Astrocyte of the cerebellum (primary cell): Measurements from ENCODE around the gene NHS.
"Not testable (repeated sequence)": the region's sequence is repeated elsewhere in the genome, so short reads cannot be mapped to it uniquely, and the experiment has no call there.

Experiments
- DNase-seq: peaks from one replicate; pipeline ENCODE4 v3.0.0-alpha.2; 2011; ENCODE audit warnings: low read depth
- H3K4me3 ChIP-seq: 2 replicates; pipeline ENCODE4 v1.5.1; 2011; ENCODE audit warnings: mild to moderate bottlenecking, low read depth, low read length, moderate library complexity
- CTCF ChIP-seq: IDR thresholded peaks from 2 replicates; pipeline ENCODE4 v1.5.1; 2012; ENCODE audit warnings: low read length, low read depth, moderate library complexity, mild to moderate bottlenecking; ENCODE audit errors: missing control alignments
- in situ Hi-C: cut with HindIII; loops from 2 replicates; pipeline ENCODE4 v1.10.0; 2017; ENCODE audit warnings: low sequenced_read_pairs

The NHS gene

GRCh38 chrX:17438221-17438620 is 63.2 kb downstream of the NHS start:
- TF ChIP-seq CTCF = no peak
- no peak overlapping the region for H3K4me3 ChIP-seq
- in situ Hi-C loops = no loop called here

GRCh38 chrX:17440258-17440657 is 65.3 kb downstream of the NHS start:
- no peak for TF ChIP-seq CTCF
- H3K4me3 ChIP-seq = no peak overlapping the region
- no peak for DNase-seq
- in situ Hi-C loops = no loop called here

More at GRCh38 chrX:17438221-17438620, 63.2 kb downstream of the NHS start:
- DNase-seq = no peak

- in situ Hi-C loops = no loop called here
- no peak overlapping the region for H3K4me3 ChIP-seq
- no peak for TF ChIP-seq CTCF
- DNase-seq = no peak
These were observed 65.8 kb downstream of the NHS start for GRCh38 chrX:17440836-17441235.

- H3K4me3 ChIP-seq = no peak overlapping the region
- no peak for TF ChIP-seq CTCF
- in situ Hi-C loops = no loop called here
- no peak for DNase-seq
These were observed 67.0 kb downstream of the NHS start for GRCh38 chrX:17441965-17442364.

GRCh38 chrX:17442898-17443297 is 67.9 kb downstream of the NHS start:
- H3K4me3 ChIP-seq = no peak overlapping the region
- DNase-seq = no peak
- in situ Hi-C loops = no loop called here
- TF ChIP-seq CTCF = no peak

- no peak for TF ChIP-seq CTCF
- DNase-seq = no peak
- in situ Hi-C loops = no loop called here
- no peak overlapping the region for H3K4me3 ChIP-seq
These were observed 68.6 kb downstream of the NHS start for GRCh38 chrX:17443556-17443955.

GRCh38 chrX:17446269-17446668 is 71.3 kb downstream of the NHS start:
- DNase-seq, H3K4me3 ChIP-seq, in situ Hi-C loops: not testable (repeated sequence)
